Stomach (tissue), 4 donors: ENCODE results near the gene GLUD2.

ENCODE experiments used
- CTCF ChIP-seq, 7 experiments: fragments of 450-650 bp in 4 of 7; fragments of 200-600 bp in 3 of 7; sonication (generic) in 3 of 7; IDR thresholded peaks; one replicate each; pipeline ENCODE4 v1.5.1; 2016 to 2019; ENCODE audit warnings: antibody characterized with exemption in 7 of 7, control low read depth in 2 of 7, mild to moderate bottlenecking in 1 of 7
- EP300 ChIP-seq: sonication (generic); formaldehyde crosslinking; IDR thresholded peaks from one replicate; pipeline ENCODE4 v1.6.1; 2017; ENCODE audit warnings: antibody characterized with exemption
- POLR2A ChIP-seq, 4 donors: fragments of 450-650 bp; IDR thresholded peaks; one replicate each; pipeline ENCODE4 v1.6.1; 2016; ENCODE audit warnings: antibody characterized with exemption in 4 of 4, control low read depth in 2 of 4, mild to moderate bottlenecking in 1 of 4, moderate library complexity in 1 of 4
- POLR2AphosphoS5 ChIP-seq, 3 donors: sonication (generic); formaldehyde crosslinking; IDR thresholded peaks; one replicate each; pipeline ENCODE4 v1.6.1; 2016; ENCODE audit warnings: antibody characterized with exemption in 3 of 3

- no peak for TF ChIP-seq CTCF (IDR thresholded peaks at IDR 0.05)
- TF ChIP-seq POLR2A (IDR thresholded peaks at IDR 0.05) = no peak
- no peak for TF ChIP-seq POLR2AphosphoS5 (IDR thresholded peaks at IDR 0.05)
- no peak for TF ChIP-seq EP300
These were observed 3.4 kb downstream of the GLUD2 start for GRCh38 chrX:121050781-121051180.
